Measurements from ENCODE around the gene MANEA. TPM values are rescaled to one million over a fixed set of nuclear protein-coding genes. Genes with fewer than 3 reads are reported as not detected.

Gene MANEA
- total and polyA plus RNA-seq, 2 experiments from 2014 or later, result 4.7 to 15.3 TPM

- DNase-seq (ENCODE audit: low spot score), result no peak
- WGBS (ENCODE audit: low lambda C conversion rate, missing lambda C conversion rate), result 91% methylated on average over 1 of the region's 1 CpG
- no peaks in the 10 kb centered on the region for H3K79me2 ChIP-seq
- TF ChIP-seq CTCF (IDR thresholded peaks at IDR 0.05; ENCODE audit: poor library complexity) (no peak), EZH2 (IDR thresholded peaks at IDR 0.05; ENCODE audit: borderline replicate concordance) (no peak), EZH2phosphoT487 (IDR thresholded peaks at IDR 0.05; ENCODE audit: low read depth, severe bottlenecking, unreplicated experiment) (no peak)
- H3K36me3 ChIP-seq (replicated peaks; ENCODE audit: insufficient read depth, low read depth), result no peaks in the 10 kb centered on the region
- no peaks in the 10 kb centered on the region for H3K27me3 ChIP-seq
- no peaks in the 10 kb centered on the region for H4K20me1 ChIP-seq (ENCODE audit: insufficient read depth, poor library complexity, severe bottlenecking)
- no peak overlapping the region for H3K27ac ChIP-seq
- no peak overlapping the region for H3K4me3 ChIP-seq
- no peaks in the 10 kb centered on the region for H3K9me2 ChIP-seq (replicated peaks; ENCODE audit: insufficient read depth)
- no peaks in the 10 kb centered on the region for H3K4me1 ChIP-seq (ENCODE audit: insufficient read depth)
- H3K4me2 ChIP-seq, result no peak overlapping the region
- H2AFZ ChIP-seq, result no peak overlapping the region
- H3K9me3 ChIP-seq (ENCODE audit: low read depth), result no peaks in the 10 kb centered on the region
Observed at GRCh38 chr6:95546148-95546547, 31.2 kb upstream of the MANEA start.

- Histone ChIP-seq H3K4me1 (ENCODE audit: insufficient read depth) (no peaks in the 10 kb centered on the region), H4K20me1 (ENCODE audit: insufficient read depth, poor library complexity, severe bottlenecking) (no peaks in the 10 kb centered on the region), H3K36me3 (replicated peaks; ENCODE audit: insufficient read depth, low read depth) (no peaks in the 10 kb centered on the region), H3K27ac (no peak overlapping the region), H3K27me3 (no peaks in the 10 kb centered on the region), H3K9me3 (ENCODE audit: low read depth) (no peaks in the 10 kb centered on the region), H3K79me2 (no peaks in the 10 kb centered on the region), H3K9me2 (replicated peaks; ENCODE audit: insufficient read depth) (no peaks in the 10 kb centered on the region), H3K4me2 (no peak overlapping the region), H2AFZ (no peak overlapping the region), H3K4me3 (no peak overlapping the region)
- WGBS (ENCODE audit: low lambda C conversion rate, missing lambda C conversion rate), result 92% methylated on average over 1 of the region's 1 CpG
- TF ChIP-seq EZH2 (IDR thresholded peaks at IDR 0.05; ENCODE audit: borderline replicate concordance), result no peak
- no peak for TF ChIP-seq EZH2phosphoT487 (IDR thresholded peaks at IDR 0.05; ENCODE audit: low read depth, severe bottlenecking, unreplicated experiment)
- no peak for TF ChIP-seq CTCF (IDR thresholded peaks at IDR 0.05; ENCODE audit: poor library complexity)
- no peak for DNase-seq (ENCODE audit: low spot score)
Observed at GRCh38 chr6:95547043-95547442, 30.3 kb upstream of the MANEA start.

GRCh38 chr6:95548188-95548786 is 29.0 kb upstream of the MANEA start:
- H3K4me1 ChIP-seq (ENCODE audit: insufficient read depth), result no peaks in the 10 kb centered on the region
- H3K27ac ChIP-seq, result no peak overlapping the region
- H3K36me3 ChIP-seq (replicated peaks; ENCODE audit: insufficient read depth, low read depth), result no peaks in the 10 kb centered on the region
- no peaks in the 10 kb centered on the region for H4K20me1 ChIP-seq (ENCODE audit: insufficient read depth, poor library complexity, severe bottlenecking)
- no peaks in the 10 kb centered on the region for H3K9me2 ChIP-seq (replicated peaks; ENCODE audit: insufficient read depth)
- no peaks in the 10 kb centered on the region for H3K79me2 ChIP-seq
- no peak for DNase-seq (ENCODE audit: low spot score)
- no peak for TF ChIP-seq EZH2 (IDR thresholded peaks at IDR 0.05; ENCODE audit: borderline replicate concordance)
- TF ChIP-seq CTCF (IDR thresholded peaks at IDR 0.05; ENCODE audit: poor library complexity), result no peak
- TF ChIP-seq EZH2phosphoT487 (IDR thresholded peaks at IDR 0.05; ENCODE audit: low read depth, severe bottlenecking, unreplicated experiment), result no peak
- WGBS (ENCODE audit: low lambda C conversion rate, missing lambda C conversion rate), result 85% methylated on average over 3 of the region's 3 CpGs
- no peak overlapping the region for H3K4me3 ChIP-seq
- no peak overlapping the region for H2AFZ ChIP-seq
- no peaks in the 10 kb centered on the region for H3K9me3 ChIP-seq (ENCODE audit: low read depth)
- H3K4me2 ChIP-seq, result no peak overlapping the region
- no peaks in the 10 kb centered on the region for H3K27me3 ChIP-seq

All from hepatocyte (in vitro differentiated cells).